CD14-positive monocyte (primary cell): Measurements from ENCODE around the gene SH3BP5L. TPM values are rescaled to one million over a fixed set of nuclear protein-coding genes. Genes with fewer than 3 reads are reported as not detected.

Experiments used
- DNase-seq, 3 donors: peaks; one replicate each; pipeline ENCODE4 v3.0.0-alpha.2; 2011 to 2022
- H2AFZ ChIP-seq: 2 replicates; pipeline ENCODE4 v1.6.0; 2012; ENCODE audit warnings: mild to moderate bottlenecking, low read depth, low read length, inconsistent platforms; ENCODE audit not compliant: insufficient read depth, poor library complexity, severe bottlenecking
- H3K27ac ChIP-seq, 2 donors: 1 replicate in 1 of 2; 2 replicates in 1 of 2; pipeline ENCODE4 v1.5.1; 2012 to 2013; ENCODE audit warnings: low read length in 2 of 2, control low read depth in 1 of 2, inconsistent platforms in 1 of 2, low read depth in 1 of 2, mild to moderate bottlenecking in 1 of 2
- H3K27me3 ChIP-seq, 2 donors: one replicate each; pipeline versions ENCODE4 v1.6.0 to v1.6.1; 2011 to 2013; ENCODE audit warnings: low read length in 2 of 2; ENCODE audit not compliant: control insufficient read depth in 2 of 2, insufficient read depth in 2 of 2
- H3K36me3 ChIP-seq, 2 donors: replicated peaks in 1 of 2; 1 replicate in 1 of 2; 2 replicates in 1 of 2; pipeline versions ENCODE4 v1.5.1 to v1.6.1; 2012 to 2013; ENCODE audit warnings: low read length in 2 of 2, control low read depth in 1 of 2, inconsistent platforms in 1 of 2, mild to moderate bottlenecking in 1 of 2; ENCODE audit not compliant: insufficient read depth in 2 of 2, control insufficient read depth in 1 of 2
- H3K4me1 ChIP-seq, 2 donors: 1 replicate in 1 of 2; 2 replicates in 1 of 2; pipeline versions ENCODE4 v1.5.1 to v1.6.1; 2012 to 2013; ENCODE audit warnings: low read length in 2 of 2, control low read depth in 1 of 2, inconsistent platforms in 1 of 2, mild to moderate bottlenecking in 1 of 2, moderate library complexity in 1 of 2; ENCODE audit not compliant: insufficient read depth in 2 of 2, control insufficient read depth in 1 of 2
- H3K4me2 ChIP-seq: replicated peaks from 2 replicates; pipeline ENCODE3; 2012; ENCODE audit warnings: low read length, moderate library complexity, mild to moderate bottlenecking; ENCODE audit not compliant: poor library complexity, severe bottlenecking; ENCODE audit errors: extremely low read depth
- H3K4me3 ChIP-seq, 3 experiments: fragments of 200-600 bp in 1 of 3; sonication (generic) in 1 of 3; replicated peaks in 1 of 3; 1 replicate in 2 of 3; 2 replicates in 1 of 3; pipeline ENCODE4 v1.5.1; 2011 to 2013; ENCODE audit warnings: low read length in 3 of 3, mild to moderate bottlenecking in 3 of 3, control low read depth in 2 of 3, low read depth in 2 of 3, inconsistent platforms in 1 of 3, moderate library complexity in 1 of 3
- H3K79me2 ChIP-seq: 2 replicates; pipeline ENCODE4 v1.6.0; 2012; ENCODE audit warnings: mild to moderate bottlenecking, control low read depth, inconsistent platforms, low read length, moderate library complexity; ENCODE audit not compliant: insufficient read depth
- H3K9ac ChIP-seq: 2 replicates; pipeline ENCODE4 v1.6.0; 2017; ENCODE audit warnings: low read length, mild to moderate bottlenecking; ENCODE audit not compliant: insufficient read depth, poor library complexity, severe bottlenecking
- H3K9me3 ChIP-seq, 2 donors: replicated peaks in 1 of 2; 1 replicate in 1 of 2; 2 replicates in 1 of 2; pipeline versions ENCODE4 v1.5.1 to v1.6.1; 2012 to 2013; ENCODE audit warnings: low read length in 2 of 2, control low read depth in 1 of 2; ENCODE audit not compliant: control insufficient read depth in 1 of 2, insufficient read depth in 1 of 2
- H4K20me1 ChIP-seq: 2 replicates; pipeline ENCODE4 v1.6.0; 2012; ENCODE audit warnings: mild to moderate bottlenecking, low read length, control low read depth, moderate library complexity; ENCODE audit not compliant: insufficient read depth
- H3K27ac Mint-ChIP-seq, 7 donors: one replicate each; pipeline ENCODE4 v1.8.0; 2020; ENCODE audit warnings: mild to moderate bottlenecking in 7 of 7, mixed read lengths in 7 of 7, moderate library complexity in 6 of 7, inconsistent platforms in 2 of 7
- H3K27me3 Mint-ChIP-seq, 3 donors: one replicate each; pipeline ENCODE4 v1.8.0; 2021 to 2022; ENCODE audit warnings: low read depth in 3 of 3, mild to moderate bottlenecking in 3 of 3, mixed read lengths in 3 of 3, moderate library complexity in 3 of 3, inconsistent platforms in 1 of 3
- H3K36me3 Mint-ChIP-seq, 2 donors: one replicate each; pipeline ENCODE4 v1.8.0; 2020; ENCODE audit warnings: mixed read lengths in 2 of 2, inconsistent platforms in 1 of 2, mild to moderate bottlenecking in 1 of 2
- H3K4me1 Mint-ChIP-seq: one replicate; pipeline ENCODE4 v1.8.0; 2020; ENCODE audit warnings: mild to moderate bottlenecking, mixed read lengths
- H3K4me3 Mint-ChIP-seq, 2 donors: one replicate each; pipeline ENCODE4 v1.8.0; 2020; ENCODE audit warnings: mild to moderate bottlenecking in 2 of 2, mixed read lengths in 2 of 2, moderate library complexity in 1 of 2
- H3K9me3 Mint-ChIP-seq, 7 donors: one replicate each; pipeline ENCODE4 v1.8.0; 2020 to 2022; ENCODE audit warnings: mixed read lengths in 7 of 7, mild to moderate bottlenecking in 6 of 7, moderate library complexity in 6 of 7, inconsistent platforms in 2 of 7
- CTCF ChIP-seq: fragments of 200-600 bp; IDR thresholded peaks from one replicate; pipeline ENCODE4 v1.8.0; 2022; ENCODE audit warnings: antibody characterized with exemption, mild to moderate bottlenecking
- WGBS: methylation state at CpG from one replicate; pipeline ENCODE4 v1.1.5; 2013; ENCODE audit warnings: missing lambda C conversion rate; ENCODE audit not compliant: insufficient coverage; 5-methylcytosine and 5-hydroxymethylcytosine counted together
- intact Hi-C, 2 donors: fragments of 100-400 bp; cut with micrococcal nuclease; formaldehyde crosslinking; loops; one replicate each; pipeline versions ENCODE4 v1.15.0 to v1.15.1; 2023
- polyA plus RNA-seq, 3 donors: library from polyadenylated mRNA; depleted of rRNA in 1 of 3; unstranded in 2 of 3; stranded (reverse) in 1 of 3; fragments of 300-500 nt in 2 of 3; fragments of >200 nt in 1 of 3; fragmentation: Illumina TruSeq in 2 of 3; gene quantifications; 1 replicate in 2 of 3; 2 replicates in 1 of 3; pipeline ENCODE4 v1.2.3, GENCODE V29; 2012 to 2021

The SH3BP5L gene
- polyA plus RNA-seq, 3 donors: 4.0 to 15.7 (median 4.3) TPM

GRCh38 chr1:248782416-248783141, 43.1 kb downstream of the SH3BP5L start:
- Mint-ChIP-seq H3K4me3 (no peak overlapping the region), H3K27me3 (peaks cover 0 to 5% (median 0%) of the 10 kb centered on the region in 3 donors), H3K27ac (no peak overlapping the region), H3K36me3 (peaks cover 0 to 2% of the 10 kb centered on the region in 2 donors), H3K9me3 (peaks cover 3 to 22% (median 14%) of the 10 kb centered on the region in 7 donors), H3K4me1 (peaks cover 42% of the 10 kb centered on the region)
- H3K27ac ChIP-seq: no peak overlapping the region
- peaks cover 8 to 15% of the 10 kb centered on the region in 2 donors for H3K9me3 ChIP-seq
- no peak overlapping the region for H3K4me2 ChIP-seq
- no peak for DNase-seq
- no peak overlapping the region for H2AFZ ChIP-seq
- intact Hi-C loops: no loop called here
- no peaks in the 10 kb centered on the region for H3K27me3 ChIP-seq
- WGBS: 88% methylated on average over 11 of the region's 16 CpGs
- no peak overlapping the region for H3K4me3 ChIP-seq
- no peaks in the 10 kb centered on the region for H3K79me2 ChIP-seq
- H3K9ac ChIP-seq: no peak overlapping the region
- no peaks in the 10 kb centered on the region for H4K20me1 ChIP-seq
- TF ChIP-seq CTCF: no peak
- no peaks in the 10 kb centered on the region for H3K36me3 ChIP-seq
- H3K4me1 ChIP-seq: peaks cover 28 to 34% of the 10 kb centered on the region in 2 donors

- Histone ChIP-seq H3K27ac (peak overlapping the region in 1 of 2 donors; percentile 2), H3K4me3 (no peak overlapping the region), H3K9me3 (peaks cover 15 to 23% of the 10 kb centered on the region in 2 donors), H3K4me2 (no peak overlapping the region), H3K9ac (no peak overlapping the region), H3K36me3 (no peaks in the 10 kb centered on the region), H4K20me1 (no peaks in the 10 kb centered on the region), H3K27me3 (no peaks in the 10 kb centered on the region), H2AFZ (peak overlapping the region; percentile 18), H3K4me1 (peaks cover 9 to 11% of the 10 kb centered on the region in 2 donors), H3K79me2 (no peaks in the 10 kb centered on the region)
- intact Hi-C loops: no loop called here
- Mint-ChIP-seq H3K4me1 (peaks cover 20% of the 10 kb centered on the region), H3K27me3 (no peaks in the 10 kb centered on the region), H3K27ac (no peak overlapping the region), H3K9me3 (peaks cover 15 to 36% (median 23%) of the 10 kb centered on the region in 7 donors), H3K36me3 (peaks cover 0 to 2% of the 10 kb centered on the region in 2 donors), H3K4me3 (peak overlapping the region in 1 of 2 donors; percentile 58)
- WGBS: 100% methylated on average over 2 of the region's 2 CpGs
- TF ChIP-seq CTCF: no peak
- no peak for DNase-seq
These were observed 46.4 kb downstream of the SH3BP5L start for GRCh38 chr1:248779350-248779749.
